Activated naive CD8-positive, alpha-beta T cell (primary cell): Measurements from ENCODE around the gene FSTL4.

Experiments
- H3K27ac Mint-ChIP-seq: one replicate; pipeline ENCODE4 v1.8.0; 2021; ENCODE audit warnings: mixed read lengths
- H3K27me3 Mint-ChIP-seq: one replicate; pipeline ENCODE4 v1.8.0; 2021; ENCODE audit warnings: mixed read lengths
- H3K36me3 Mint-ChIP-seq: one replicate; pipeline ENCODE4 v1.8.0; 2021; ENCODE audit warnings: mixed read lengths
- H3K4me1 Mint-ChIP-seq: one replicate; pipeline ENCODE4 v1.8.0; 2021; ENCODE audit warnings: low read depth, mixed read lengths
- H3K4me3 Mint-ChIP-seq: one replicate; pipeline ENCODE4 v1.8.0; 2021; ENCODE audit warnings: mild to moderate bottlenecking, mixed read lengths
- H3K9me3 Mint-ChIP-seq: one replicate; pipeline ENCODE4 v1.8.0; 2021; ENCODE audit warnings: low read depth, mixed read lengths

FSTL4 gene

DNA sequence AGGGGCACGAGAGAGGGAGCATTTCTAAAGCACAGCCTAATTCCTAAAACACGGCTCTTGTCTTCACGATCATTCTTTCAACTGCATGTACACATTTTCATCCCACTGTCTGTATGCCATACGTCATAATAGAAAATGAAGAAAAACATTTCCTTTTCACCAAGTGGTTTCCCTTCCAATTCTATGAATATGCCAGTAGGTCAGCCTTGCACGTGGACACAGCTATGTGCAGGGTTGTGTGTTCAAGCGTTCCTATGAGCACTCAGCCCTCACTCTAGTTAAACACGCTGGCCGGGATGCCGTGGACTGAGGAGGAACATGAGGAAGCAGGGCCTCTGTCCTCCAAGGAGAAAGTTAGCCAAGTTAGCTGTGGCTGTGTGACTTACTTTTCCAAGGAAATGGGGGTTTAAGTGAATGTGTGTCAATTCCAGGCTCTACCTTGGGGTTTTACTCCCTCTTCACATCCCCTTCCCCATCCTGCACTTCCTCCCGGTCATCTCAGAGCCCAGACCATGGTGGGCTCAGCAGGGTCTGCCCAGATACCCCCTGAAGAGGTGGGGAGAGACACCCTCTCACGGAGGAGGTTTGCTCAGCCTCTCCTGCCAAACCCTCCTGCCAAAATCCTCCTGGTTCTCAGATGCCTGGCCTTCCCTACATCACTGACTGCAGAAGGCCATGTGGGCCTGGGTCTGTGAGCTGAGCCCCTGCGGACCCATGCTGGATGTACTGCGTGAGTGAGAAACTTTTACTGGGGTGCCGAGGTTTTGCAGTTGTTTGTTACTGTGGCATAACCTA lies 230.6 kb downstream of the FSTL4 start:
- H3K27ac Mint-ChIP-seq = no peak overlapping the region
- H3K36me3 Mint-ChIP-seq = peaks cover 7% of the 10 kb centered on the region
- no peaks in the 10 kb centered on the region for H3K4me1 Mint-ChIP-seq
- peaks cover 13% of the 10 kb centered on the region for H3K9me3 Mint-ChIP-seq
- H3K27me3 Mint-ChIP-seq = peaks cover 5% of the 10 kb centered on the region
- no peak overlapping the region for H3K4me3 Mint-ChIP-seq

DNA sequence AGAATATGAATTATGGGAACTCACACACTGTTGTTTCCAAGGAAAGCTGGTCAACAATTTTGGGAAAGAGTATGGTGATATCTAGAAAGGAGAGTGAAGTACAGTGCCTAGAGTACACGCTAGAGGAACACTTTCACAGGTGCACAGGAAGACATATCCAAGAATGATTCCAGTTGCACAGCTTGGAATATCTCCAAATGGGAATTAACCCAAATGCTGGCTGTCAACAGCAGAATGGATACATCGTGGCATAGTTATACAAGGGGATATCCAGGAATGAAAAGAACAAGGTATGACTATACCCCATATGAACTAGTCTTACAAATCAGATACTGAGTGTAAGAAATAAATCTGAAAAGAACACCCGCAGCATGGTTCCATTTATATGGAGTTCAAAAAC lies 231.3 kb downstream of the FSTL4 start:
- no peak overlapping the region for H3K4me3 Mint-ChIP-seq

DNA sequence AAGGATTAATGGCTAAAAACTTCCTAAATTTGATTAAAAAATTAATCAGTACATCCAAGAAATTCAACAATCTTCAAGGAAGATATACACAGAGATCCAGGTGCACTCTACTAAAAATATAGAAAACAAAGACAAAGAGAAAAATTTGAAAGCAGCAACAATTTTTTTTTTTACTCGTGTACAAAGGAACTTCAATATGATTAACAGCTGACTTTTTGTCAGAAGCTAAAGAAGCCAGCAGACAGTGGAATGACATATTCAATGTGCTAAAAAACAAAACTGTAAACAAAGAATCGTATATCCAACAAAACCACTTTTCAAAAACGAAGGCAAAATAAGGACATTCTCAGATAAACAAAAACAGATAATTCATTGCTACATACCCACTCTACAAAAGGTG lies 234.6 kb downstream of the FSTL4 start:
- Mint-ChIP-seq H3K36me3 (peaks cover 7% of the 10 kb centered on the region), H3K27ac (no peak overlapping the region), H3K9me3 (peaks cover 13% of the 10 kb centered on the region), H3K4me3 (no peak overlapping the region), H3K4me1 (no peaks in the 10 kb centered on the region), H3K27me3 (peaks cover 7% of the 10 kb centered on the region)

More for the DNA sequence above, 231.3 kb downstream of the FSTL4 start:
- Mint-ChIP-seq H3K27me3 (peaks cover 7% of the 10 kb centered on the region), H3K4me1 (no peaks in the 10 kb centered on the region), H3K36me3 (peaks cover 7% of the 10 kb centered on the region), H3K27ac (no peak overlapping the region), H3K9me3 (peaks cover 13% of the 10 kb centered on the region)

DNA sequence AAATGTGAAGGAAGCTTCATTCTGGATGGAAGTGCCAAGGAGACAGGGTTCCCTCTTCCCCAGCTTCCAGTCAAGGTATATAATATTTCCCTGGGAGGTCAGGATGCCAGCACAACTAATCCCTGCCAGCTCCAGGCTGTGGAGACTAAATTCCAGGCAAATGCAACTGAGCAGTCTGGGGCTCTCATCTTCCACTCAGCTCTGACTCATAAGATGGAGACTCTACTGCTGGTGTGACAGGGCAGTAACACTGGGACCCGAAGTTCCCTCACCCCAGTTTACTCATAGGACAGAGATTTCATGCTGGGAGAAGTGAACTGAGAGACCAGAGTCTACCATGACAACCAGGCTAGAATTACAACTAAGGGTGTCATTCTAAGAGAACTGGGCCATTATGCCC lies 235.4 kb downstream of the FSTL4 start:
- no peak overlapping the region for H3K27ac Mint-ChIP-seq
- H3K4me1 Mint-ChIP-seq = no peaks in the 10 kb centered on the region
- peaks cover 7% of the 10 kb centered on the region for H3K27me3 Mint-ChIP-seq
- H3K9me3 Mint-ChIP-seq = peaks cover 13% of the 10 kb centered on the region
- H3K4me3 Mint-ChIP-seq = no peak overlapping the region
- H3K36me3 Mint-ChIP-seq = peaks cover 7% of the 10 kb centered on the region

DNA sequence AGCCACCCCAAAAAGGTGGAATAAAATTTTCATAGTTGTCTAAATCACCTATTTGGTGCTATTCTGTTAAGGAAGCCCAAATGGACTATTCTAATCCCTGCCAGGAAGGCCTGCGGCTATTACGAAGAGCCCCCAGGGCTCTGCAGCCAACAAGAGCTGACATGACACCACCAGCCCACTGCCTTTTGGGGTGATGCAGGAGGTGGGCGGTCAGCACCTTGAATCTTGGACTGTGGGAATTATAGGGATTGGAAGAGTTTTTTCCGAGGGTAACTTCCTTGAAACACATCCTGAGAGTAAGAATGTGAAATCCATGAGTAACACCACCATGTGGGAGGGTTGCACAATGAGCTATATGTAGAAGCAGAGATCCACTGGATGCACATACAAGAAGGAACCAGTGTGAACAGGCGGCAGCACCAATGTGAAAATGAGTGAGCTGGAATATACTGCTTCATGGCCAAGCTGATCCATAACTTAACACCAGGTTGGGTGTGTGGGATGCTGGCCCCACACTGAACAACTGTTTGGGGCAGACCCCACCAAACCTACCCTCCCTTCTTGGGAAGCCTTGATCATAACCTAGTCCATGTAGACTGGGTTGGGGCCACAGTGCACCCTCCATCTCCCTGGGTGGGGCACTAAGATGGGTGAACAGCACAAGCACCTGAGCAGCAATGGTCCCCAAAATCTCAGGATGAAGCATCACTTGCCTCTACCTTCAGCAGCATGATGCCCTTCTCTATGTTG lies 239.0 kb downstream of the FSTL4 start:
- Mint-ChIP-seq H3K27ac (no peak overlapping the region), H3K4me3 (no peak overlapping the region), H3K36me3 (peaks cover 7% of the 10 kb centered on the region), H3K9me3 (peaks cover 10% of the 10 kb centered on the region), H3K4me1 (no peaks in the 10 kb centered on the region), H3K27me3 (peaks cover 9% of the 10 kb centered on the region)

DNA sequence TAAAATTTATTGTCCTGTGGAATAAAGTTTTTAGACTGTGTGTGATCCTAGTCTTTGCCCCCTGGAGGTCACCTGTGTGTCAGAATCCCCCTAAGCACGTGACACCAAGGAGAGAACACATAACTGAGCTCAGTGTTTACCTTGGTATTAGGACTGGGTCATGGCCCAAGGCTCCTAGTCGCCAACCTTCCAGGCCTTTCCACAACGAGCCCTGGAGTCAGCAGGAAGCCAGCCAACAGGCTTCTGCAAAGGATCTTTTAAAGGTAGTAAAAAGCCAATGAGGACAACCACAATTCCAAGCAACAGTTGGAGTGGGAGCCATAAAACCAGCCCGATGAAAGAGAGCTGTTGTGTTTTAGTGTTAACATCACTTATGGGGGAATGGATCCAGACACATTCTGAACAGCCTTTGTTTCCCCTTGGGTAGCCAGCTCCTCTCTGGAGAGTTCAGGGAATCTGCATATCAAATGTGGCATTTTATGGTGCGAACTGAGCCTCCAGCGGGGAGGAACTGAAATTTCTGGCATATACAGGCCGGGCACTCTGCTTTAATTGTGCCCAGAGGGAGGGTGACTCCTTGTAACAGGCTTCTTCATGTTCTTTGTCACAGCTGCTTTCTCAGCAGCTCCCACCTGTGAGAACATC lies 239.9 kb downstream of the FSTL4 start:
- Mint-ChIP-seq H3K27me3 (peaks cover 8% of the 10 kb centered on the region), H3K4me1 (no peaks in the 10 kb centered on the region), H3K36me3 (peaks cover 3% of the 10 kb centered on the region), H3K9me3 (peaks cover 3% of the 10 kb centered on the region), H3K27ac (no peak overlapping the region), H3K4me3 (no peak overlapping the region)

DNA sequence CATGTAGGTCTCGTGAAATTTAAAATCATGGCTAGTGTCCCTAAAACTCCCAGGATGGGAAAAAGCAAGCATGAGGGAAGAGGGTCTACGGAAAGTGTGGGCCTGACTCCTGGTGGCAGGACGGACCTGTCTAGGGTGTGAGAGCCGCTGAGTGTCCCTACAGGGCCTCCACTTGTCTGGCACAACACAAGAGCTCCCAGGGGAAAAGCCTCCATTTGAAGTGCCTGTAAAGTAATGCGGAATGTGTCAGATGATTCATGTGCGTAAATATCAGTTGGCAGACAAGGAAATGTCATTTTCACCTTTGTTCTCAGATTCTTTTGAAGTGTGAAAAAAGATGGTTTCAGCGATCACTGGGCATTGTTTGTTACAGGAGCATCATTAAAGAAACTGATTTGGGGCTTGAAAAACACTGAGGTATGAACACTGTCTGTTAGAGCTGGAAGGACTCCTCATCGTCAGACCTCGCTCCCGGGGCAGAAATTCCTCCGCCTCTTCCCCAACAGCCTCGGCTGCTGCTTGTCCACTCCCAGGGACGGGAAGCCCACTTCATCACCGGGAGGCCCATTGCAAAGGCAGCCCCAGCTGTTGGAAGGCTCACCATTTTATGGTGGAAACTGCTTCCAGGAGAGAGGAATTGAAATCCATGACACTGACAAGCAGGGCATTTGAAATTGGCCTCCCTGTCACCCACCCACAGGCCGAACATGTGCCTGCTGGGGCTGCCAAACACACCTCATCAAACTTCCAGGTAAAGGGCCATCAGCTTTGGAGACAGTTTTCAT lies 240.8 kb downstream of the FSTL4 start:
- Mint-ChIP-seq H3K4me1 (no peaks in the 10 kb centered on the region), H3K36me3 (no peaks in the 10 kb centered on the region), H3K27me3 (peaks cover 4% of the 10 kb centered on the region), H3K4me3 (no peak overlapping the region), H3K9me3 (no peaks in the 10 kb centered on the region), H3K27ac (no peak overlapping the region)

DNA sequence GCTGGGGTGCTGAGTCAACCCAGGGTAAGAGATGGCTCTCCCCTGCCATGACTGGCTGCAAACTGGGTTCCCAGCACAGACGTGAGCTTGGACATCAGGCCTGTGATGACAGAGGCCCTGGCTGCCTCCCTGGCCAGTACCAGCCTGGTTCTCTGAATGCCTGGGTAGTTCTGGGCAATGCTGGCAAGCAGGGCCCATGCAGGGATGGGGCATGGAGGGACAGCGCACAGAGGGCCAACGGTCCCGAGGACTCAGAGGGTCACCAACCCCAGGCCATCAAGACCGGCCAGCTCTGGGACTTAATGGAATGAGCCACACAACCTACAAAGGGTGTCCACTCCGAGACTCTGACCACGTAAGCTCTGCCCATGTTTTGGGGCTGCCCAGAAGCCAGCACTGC lies 241.4 kb downstream of the FSTL4 start:
- Mint-ChIP-seq H3K9me3 (no peaks in the 10 kb centered on the region), H3K36me3 (no peaks in the 10 kb centered on the region), H3K4me1 (no peaks in the 10 kb centered on the region), H3K4me3 (no peak overlapping the region), H3K27me3 (peaks cover 2% of the 10 kb centered on the region), H3K27ac (no peak overlapping the region)

DNA sequence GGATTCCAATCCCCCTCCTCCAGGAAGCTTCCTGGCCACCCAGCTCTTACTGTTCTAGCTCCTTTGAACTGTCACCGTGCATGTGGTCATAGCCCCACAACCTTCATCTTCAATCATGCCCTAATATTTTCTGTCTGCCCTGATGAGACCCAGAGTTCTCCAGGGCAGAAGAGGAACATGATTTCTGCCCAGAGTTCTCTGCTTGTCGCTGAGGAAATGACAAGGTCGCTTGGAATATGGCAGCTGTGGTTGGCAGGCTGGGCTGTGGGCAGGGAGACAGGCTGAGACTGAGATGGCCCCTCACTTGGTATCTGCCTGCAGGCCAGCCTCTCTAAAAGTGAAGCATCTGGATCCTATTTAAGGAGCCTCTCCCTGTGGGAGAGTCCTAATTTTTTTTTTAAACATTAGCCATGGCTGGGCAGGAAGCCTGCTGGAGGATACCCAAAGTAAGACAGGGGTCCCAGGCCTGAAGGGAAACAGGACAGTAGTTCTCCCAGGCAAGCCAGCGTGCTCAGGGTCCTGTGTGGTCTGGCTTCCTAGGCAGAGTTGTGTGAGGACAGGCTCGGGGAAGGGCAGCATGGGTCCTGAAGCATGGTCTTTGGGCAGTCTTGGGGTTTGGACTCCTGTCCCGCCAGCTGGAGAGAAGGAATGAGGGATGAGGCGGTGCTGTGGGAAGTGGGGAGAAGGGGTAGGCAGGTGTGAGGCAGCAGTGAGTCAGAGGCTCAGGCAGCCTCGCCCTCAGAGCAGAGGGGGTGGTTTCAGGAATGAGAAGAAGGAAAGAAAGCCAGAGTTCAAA lies 242.1 kb downstream of the FSTL4 start:
- Mint-ChIP-seq H3K36me3 (no peaks in the 10 kb centered on the region), H3K27me3 (peaks cover 2% of the 10 kb centered on the region), H3K27ac (no peak overlapping the region)

DNA sequence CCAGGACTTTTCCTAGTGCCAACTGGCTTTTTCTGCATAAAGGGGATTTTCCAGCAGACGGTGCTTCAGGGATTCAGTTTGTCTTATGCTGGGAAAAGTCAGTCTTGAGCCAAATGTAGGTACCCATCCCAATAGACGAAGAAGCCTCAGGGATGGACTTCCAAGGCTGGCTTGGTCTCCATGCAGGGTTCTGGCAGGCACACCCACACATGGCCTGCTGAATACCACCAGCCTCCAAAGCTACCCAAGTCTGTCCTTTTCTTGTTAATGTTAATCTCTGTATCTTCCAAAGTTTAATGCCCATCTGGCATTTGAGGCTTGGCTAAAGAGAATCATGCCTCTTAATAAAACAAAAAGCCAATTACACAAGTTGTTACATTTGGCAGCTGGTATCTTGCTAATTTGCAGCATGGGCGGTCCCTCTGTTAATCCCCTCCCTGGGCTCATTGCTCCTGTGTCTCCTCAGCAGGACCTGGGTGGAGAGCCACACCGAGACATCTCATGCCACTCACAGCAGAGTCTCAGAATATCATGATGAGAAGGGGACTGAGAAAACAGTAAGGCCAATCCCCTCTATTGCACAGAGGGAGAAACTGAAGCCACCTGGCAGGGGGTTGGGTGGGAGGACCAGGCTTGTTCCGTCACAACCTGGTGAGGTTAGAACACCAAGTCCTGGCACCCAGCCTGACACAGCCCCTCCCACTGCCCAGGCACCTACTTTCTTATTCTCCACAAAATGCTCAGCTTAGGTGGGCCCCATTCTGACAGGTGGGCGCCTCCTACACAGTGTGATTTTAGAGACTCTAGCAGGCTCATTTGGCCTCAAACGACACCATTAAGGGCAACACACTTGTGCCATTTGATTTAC lies 243.2 kb downstream of the FSTL4 start:
- H3K4me1 Mint-ChIP-seq = no peaks in the 10 kb centered on the region

More for the DNA sequence above, 242.1 kb downstream of the FSTL4 start:
- Mint-ChIP-seq H3K4me1 (no peaks in the 10 kb centered on the region), H3K9me3 (no peaks in the 10 kb centered on the region), H3K4me3 (no peak overlapping the region)

DNA sequence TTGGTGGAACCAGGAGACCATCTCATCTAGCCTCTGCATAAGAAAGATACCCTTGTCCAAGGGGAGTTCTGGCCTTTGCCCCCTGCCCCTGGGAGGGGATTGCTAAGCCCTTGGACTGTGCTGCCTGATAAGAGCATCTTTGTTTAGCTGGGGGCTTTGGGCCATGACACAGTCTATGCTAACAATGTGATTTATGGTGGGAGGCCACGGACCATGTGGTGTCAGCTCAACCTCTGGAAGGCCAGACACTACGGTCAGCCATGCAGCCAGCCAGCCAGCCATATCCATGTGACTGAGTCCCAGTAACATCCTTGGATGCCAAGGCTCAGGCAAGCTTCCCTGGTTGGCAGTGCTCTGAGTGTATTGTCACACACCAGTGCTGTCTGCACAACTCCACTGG lies 244.4 kb downstream of the FSTL4 start:
- peaks cover 2% of the 10 kb centered on the region for H3K27me3 Mint-ChIP-seq
- H3K27ac Mint-ChIP-seq = no peak overlapping the region
- H3K9me3 Mint-ChIP-seq = no peaks in the 10 kb centered on the region
- H3K4me3 Mint-ChIP-seq = no peak overlapping the region
- H3K4me1 Mint-ChIP-seq = no peaks in the 10 kb centered on the region
- no peaks in the 10 kb centered on the region for H3K36me3 Mint-ChIP-seq

More for the DNA sequence above, 243.2 kb downstream of the FSTL4 start:
- Mint-ChIP-seq H3K36me3 (no peaks in the 10 kb centered on the region), H3K27ac (no peak overlapping the region), H3K27me3 (peaks cover 2% of the 10 kb centered on the region), H3K9me3 (no peaks in the 10 kb centered on the region), H3K4me3 (no peak overlapping the region)

DNA sequence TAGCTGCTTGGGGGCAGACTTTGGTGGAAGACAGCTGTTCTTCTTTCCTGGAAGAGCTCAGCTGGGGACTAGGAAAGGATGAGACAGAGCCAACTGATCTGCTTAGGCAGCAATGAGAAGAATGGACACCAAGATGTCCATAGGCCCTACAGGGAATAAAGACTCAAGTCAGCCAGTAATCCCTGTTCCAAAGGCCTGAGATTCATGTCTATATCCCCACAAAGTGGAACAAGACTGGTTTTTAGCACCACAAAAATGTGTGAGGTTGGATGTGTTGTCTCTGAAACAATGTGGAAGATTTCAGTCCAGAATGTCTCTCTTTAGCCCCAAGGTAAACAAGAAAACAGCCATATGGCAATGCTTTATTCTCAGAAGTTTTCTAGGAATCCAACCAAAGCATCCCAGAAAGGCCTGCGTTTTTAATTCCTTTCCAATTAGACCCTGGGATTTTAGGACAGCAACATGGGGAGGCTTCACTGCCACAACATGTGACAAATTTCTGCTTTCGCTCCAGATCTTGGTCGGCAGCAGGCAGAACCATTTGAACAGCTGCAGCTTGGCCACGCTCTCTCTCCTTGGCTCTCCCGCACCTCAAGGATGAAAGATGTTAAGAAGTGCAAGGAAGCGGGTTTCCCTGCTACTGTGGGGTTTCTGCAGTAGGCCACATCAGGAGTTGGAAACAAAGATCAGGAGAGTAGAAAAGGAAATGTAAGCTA lies 245.1 kb downstream of the FSTL4 start:
- no peaks in the 10 kb centered on the region for H3K9me3 Mint-ChIP-seq
- H3K27me3 Mint-ChIP-seq = peaks cover 2% of the 10 kb centered on the region
- H3K36me3 Mint-ChIP-seq = no peaks in the 10 kb centered on the region
- no peak overlapping the region for H3K4me3 Mint-ChIP-seq
- H3K4me1 Mint-ChIP-seq = no peaks in the 10 kb centered on the region
- no peak overlapping the region for H3K27ac Mint-ChIP-seq

DNA sequence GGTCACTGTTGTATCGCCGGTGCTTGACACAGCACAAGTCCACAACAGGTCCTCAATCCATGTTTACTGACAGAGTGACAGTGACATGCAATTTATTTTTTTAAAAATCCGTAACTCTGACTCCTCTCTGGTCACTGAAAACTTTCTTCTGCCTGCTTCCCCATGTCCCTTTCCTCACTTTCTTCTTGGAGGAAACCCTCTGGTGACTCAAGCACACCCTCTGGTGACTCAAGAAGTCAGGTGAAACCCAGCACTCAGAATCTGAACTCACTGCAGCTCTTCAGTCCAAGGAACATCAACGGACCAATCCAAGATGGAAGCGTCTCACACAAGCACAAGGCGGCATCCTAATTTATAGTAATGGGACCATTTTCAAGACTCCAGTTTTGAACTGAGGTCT lies 245.9 kb downstream of the FSTL4 start:
- H3K27me3 Mint-ChIP-seq = peaks cover 2% of the 10 kb centered on the region
- H3K36me3 Mint-ChIP-seq = no peaks in the 10 kb centered on the region
- no peak overlapping the region for H3K27ac Mint-ChIP-seq
- no peaks in the 10 kb centered on the region for H3K4me1 Mint-ChIP-seq
- no peaks in the 10 kb centered on the region for H3K9me3 Mint-ChIP-seq
- H3K4me3 Mint-ChIP-seq = no peak overlapping the region
